Activated CD8-positive, alpha-beta memory T cell treated with anti-CD3 and anti-CD28 coated beads for 24 hours (primary cell): ENCODE measurements around the gene ITGA6.

ENCODE experiments used
- DNase-seq: peaks from one replicate; pipeline ENCODE4 v3.0.0-alpha.2; 2020

Gene ITGA6

DNA sequence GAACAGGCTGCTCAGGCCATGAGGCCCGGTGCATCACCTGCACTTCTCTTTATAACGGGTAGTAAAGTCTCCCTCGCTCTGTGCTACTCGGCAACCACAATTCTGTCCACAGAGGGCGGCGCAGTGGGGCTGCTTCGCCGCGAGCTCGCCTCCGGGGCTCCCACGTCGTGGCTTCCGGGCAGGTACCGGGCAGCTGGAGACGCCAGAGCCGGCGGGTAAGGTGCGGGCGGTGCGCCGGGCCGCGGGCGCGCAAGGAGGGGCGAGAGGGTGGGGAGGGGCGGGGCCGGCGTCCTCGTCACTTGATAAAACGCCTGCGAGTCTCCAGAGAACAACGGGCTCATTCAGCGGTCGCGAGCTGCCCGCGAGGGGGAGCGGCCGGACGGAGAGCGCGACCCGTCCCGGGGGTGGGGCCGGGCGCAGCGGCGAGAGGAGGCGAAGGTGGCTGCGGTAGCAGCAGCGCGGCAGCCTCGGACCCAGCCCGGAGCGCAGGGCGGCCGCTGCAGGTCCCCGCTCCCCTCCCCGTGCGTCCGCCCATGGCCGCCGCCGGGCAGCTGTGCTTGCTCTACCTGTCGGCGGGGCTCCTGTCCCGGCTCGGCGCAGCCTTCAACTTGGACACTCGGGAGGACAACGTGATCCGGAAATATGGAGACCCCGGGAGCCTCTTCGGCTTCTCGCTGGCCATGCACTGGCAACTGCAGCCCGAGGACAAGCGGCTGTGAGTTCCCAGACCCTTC lies at the start of gene ITGA6:
TSS of gene ITGA6 (plus strand) at position 331 of the 734 bp plus-strand sequence.
- DNase-seq = peak; percentile 89

GRCh38 chr2:172380436-172381274 lies 46.7 kb upstream of the ITGA6 start:
- no peak for DNase-seq

DNA sequence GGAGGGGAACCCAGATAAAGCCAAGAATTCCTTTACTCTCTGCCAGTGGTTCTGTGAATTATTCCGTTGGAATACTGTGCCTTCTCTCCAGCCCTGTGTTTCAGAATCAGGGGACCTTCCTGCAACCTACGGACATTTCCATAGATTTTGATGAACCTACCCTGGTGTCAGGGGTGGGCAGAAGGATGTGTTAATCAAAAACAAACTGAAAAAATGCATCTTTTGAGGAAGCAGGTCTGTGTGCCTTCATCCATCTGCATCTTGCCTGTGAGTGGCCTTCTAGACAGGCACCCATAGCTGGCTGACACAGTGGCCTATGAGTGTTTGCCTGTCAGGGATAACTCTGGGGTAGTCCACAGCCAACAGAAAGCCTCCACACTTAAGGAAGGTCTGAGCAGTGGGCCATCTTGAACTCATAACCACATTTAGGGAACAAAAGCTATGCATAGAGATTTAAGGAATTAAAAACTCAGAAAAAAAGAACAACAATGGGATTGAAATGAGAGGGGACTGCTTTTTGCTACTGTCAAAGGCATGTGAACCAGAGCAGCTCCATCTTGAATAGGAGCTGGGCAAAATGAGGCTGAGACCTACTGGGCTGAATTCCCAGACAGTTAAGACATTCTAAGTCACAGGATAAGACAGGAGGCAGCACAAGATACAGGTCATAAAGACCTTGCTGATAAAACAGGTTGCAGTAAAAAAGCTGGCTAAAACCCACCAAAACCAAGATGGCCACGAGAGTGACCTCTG lies 45.9 kb upstream of the ITGA6 start:
- DNase-seq = no peak

- DNase-seq = no peak
These were observed 40.0 kb upstream of the ITGA6 start for GRCh38 chr2:172387361-172387760.

DNA sequence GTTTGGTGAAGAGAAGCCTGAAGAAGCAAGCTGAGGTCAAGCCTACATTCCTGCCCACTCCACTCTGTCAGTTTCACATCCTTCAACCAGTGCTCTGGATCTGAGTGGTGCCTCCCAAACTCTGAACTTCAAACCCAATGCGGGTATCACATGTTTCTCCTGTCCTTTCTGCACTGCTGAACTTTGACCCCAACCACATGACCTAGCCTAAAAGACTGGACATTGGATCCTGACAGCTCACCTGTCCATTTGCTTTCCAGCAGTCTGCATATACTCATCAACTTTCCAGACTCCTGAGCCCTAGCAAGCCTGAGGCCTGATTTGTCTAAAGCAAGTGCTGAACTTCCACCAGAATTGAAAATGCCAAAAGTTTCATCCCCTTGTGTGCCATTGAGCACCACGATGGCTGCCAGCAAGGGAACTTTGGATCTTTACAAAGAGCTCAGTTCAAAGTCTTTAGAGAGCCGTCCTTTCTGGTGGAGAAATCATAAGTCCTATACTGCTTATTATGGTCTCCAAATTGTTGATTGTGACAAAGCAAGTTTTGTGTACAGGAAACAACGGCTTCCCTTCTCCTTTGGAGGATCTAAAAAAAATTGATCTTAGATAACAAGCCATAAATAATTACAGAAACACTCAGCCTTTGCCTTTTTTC lies 37.6 kb upstream of the ITGA6 start:
- DNase-seq = no peak

DNA sequence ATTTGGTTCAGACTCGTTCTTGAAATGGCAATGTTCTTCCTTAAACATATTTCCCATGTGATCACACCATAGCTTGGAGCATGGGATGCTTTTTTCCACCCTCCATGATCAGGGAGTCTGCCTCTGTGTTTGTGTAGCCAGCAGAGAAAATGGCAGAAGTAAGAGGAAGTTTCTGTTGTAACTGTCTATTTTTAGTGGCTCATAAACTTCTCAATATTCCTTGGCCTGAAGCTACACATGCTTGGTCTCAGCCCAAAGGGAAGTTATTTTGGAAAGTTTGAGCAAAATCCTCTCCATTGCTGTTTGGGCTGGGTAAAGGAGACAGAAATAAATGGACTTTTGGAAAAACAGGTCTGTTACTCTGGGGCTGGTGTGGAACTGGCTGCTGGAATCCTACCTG lies 33.4 kb upstream of the ITGA6 start:
- DNase-seq = no peak

GRCh38 chr2:172395503-172395902 lies 31.9 kb upstream of the ITGA6 start:
- no peak for DNase-seq

DNA sequence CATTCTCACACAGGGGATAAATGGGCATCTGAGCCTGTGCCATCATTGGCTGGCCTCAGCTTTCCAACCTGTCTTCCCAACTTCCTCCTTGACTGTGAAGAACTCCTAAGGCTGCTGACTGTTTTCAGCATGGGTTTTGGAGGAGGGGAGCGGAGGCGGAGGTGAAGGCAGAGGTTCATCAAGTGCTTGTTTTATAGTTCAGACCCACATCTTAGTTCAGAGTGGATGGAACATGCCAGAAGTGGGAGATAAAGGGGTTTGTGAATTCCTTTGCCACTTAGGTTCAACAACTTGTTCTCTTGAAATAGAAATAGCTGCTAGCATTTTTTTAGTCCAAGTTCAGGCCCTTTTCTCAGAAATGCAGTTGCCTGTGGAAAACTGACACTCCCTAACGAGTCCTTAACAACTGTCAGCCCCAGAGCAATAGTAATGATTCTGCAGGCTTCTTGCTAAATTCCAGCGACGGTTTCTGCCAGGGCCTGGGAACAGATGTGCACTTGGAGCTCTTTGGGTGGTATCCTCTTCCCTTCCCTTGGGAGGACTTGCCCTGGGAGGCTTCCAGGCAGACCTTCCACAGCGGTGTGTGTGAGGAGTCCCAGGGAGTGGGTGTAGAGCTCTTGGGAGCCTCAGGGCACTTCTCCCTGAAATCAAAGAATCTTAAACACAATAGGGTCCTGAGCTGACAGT lies 30.1 kb upstream of the ITGA6 start:
- no peak for DNase-seq

DNA sequence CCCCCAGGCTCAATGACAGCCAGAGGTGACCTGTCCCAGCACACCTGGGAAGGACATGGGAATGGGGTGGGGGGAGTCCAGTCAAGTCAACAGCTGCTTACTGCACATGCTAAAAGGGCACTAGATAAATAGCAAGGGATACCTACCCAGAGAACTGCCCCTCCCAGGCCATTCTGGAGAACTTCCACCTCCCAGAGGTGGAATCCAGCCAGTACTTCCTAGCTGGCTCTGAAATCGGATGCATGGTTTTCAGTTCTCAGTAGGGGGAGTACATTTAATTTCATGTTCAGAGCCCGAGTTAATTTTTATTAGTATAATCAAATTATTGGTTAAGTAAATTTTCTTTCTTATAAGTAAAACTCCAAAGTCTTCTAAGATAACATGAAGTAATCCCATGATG lies 28.9 kb upstream of the ITGA6 start:
- no peak for DNase-seq

DNA sequence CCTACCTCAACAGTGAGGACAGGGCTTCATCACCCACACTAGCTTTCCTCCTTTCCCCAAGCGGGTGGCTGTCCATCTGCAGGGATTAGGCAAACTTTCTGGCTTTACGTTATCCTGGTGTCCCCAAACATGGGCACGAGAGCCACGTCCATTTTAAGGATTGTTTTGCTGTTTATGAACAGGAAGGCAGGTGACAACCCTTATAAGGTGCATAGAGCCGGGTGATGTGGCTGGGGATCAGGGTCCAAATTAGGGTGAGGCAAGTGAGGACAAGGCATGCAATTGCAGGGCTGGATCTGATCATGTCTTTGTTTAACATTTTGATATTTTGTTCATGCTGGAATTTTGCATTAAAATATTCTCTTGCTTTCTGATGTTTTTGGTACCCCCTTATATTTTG lies 27.6 kb upstream of the ITGA6 start:
- DNase-seq = no peak

DNA sequence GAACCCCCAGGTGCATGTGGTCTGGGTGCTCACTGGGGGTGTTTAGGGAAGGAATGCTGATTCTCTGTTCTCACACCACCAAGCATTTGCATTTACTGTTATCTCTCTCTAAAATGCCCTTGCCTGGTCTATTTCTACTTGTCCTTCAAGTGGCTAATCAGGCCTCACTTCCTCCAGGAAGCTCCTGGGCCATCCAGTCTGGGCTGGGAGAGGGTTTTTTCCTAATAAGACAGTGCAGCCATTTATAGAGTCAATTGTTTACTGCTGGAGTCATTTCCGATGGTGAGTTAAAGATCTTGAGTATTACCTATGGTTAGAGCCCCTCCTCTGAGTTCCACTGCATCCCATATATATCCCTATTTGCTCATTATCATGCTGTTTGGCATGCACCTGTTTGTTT lies 25.2 kb upstream of the ITGA6 start:
- DNase-seq = no peak

GRCh38 chr2:172403402-172403801 lies 24.0 kb upstream of the ITGA6 start:
- no peak for DNase-seq

- no peak for DNase-seq
These were observed 23.4 kb upstream of the ITGA6 start for GRCh38 chr2:172403881-172404468.

- DNase-seq = no peak
These were observed 22.6 kb upstream of the ITGA6 start for GRCh38 chr2:172404824-172405223.

GRCh38 chr2:172405673-172406072 lies 21.7 kb upstream of the ITGA6 start:
- DNase-seq = no peak

DNA sequence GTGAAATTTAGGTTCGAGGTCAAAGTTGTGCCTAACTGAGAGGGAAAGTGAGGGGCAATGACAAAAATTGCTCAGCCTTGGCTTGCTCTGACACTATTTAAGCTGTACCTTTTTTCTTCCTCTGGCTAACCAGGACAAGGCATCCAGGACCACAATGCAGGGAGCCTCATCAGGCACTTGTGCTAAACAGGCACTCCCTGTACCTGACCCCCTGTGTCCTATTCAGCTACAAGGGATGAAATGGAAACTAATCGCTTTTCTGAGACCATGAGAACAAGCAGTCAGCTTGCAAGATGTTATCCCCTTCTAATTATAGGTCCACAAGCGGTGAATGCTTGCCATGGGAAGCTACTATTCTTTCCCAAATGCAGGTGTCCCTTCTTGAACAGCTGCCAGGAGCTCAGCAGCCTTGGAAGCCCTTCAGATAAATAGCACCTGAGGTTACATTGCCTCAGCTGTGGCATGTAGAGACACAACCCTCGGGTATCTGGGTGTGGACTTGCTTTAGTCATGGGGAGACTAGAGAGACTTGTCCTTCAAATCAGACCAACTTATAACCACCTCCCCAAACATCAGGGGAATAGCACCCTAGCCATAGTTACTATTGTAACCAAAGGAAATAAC lies 19.1 kb upstream of the ITGA6 start:
- no peak for DNase-seq

GRCh38 chr2:172409042-172409441 lies 18.3 kb upstream of the ITGA6 start:
- no peak for DNase-seq

DNA sequence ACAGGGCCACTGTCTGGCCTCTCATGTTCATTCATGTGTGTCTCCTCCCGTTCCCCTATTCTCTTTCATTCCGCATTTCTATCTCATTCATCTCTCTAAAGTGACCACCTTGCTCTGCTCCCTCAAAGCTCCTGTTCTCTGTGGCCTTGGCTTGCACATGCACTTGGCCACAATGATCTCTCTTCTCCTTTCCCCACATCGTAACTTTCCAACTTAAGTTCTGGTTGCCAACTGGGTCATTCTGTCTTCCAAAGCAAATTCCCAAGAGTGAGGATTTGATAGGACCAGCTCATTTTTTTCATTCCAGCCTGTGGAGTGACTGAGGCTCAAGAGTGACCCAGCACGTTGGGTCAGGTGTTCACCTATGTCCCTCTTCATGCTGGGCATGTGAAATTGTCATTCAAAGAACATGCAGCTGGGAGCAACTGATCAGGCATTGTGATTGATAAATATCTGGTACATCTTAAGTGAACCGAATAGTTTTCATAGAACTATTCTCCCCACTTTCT lies 14.3 kb upstream of the ITGA6 start:
- DNase-seq = no peak

DNA sequence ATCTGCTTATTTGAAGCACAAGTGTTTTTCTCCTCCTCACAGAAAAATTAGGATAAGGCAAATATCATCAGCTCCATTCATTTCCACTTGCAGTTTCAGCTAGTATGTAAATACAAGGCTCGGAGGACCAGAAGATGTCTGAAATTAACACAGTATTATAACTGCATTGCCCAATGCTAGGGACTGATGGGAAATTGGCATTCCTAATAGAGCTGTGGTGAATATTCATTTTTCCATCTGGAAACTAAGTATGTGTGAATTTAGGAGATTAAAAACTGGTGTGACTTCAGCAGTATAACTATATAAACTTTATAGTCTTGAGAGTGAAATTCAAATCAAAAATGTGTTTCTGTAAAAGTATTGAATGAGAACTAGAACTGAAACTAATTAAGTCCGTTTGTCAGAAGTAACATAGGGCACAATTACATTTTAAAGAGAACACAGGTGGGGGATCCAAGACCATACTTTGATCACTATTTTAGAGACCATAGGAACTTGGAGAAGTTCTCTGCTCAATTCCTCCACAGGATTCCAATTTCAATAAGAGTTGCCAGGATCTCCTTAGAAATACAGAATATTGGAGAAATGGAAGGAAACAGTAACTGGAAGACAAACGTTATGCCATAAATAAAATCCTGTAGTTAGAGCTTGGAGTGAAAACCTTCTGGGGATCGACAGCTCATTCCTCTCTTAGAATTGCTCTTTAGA lies 12.1 kb upstream of the ITGA6 start:
- no peak for DNase-seq

DNA sequence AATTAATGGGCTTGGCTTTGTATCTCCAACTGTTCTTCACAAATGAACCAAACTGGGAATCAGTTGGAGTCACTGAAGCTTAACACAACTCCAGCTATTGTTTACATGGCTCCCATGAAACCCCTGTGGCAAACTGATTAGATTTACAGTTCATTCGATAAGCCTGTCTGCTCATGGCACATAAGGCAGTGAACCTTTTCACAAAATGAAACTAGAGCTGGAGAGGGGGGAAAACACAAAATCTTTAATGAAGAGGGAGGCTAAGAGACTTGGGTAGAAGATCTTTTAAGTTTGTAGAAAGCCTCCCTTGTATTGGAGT lies 11.6 kb upstream of the ITGA6 start:
- no peak for DNase-seq
